T-cell (primary cell): Measurements from ENCODE around the gene SLC44A1. TPM values are rescaled to one million over a fixed set of nuclear protein-coding genes. Genes with fewer than 3 reads are reported as not detected.

Experiments
- ATAC-seq, 4 experiments: fragments of 200-7000 bp in 3 of 4; fragments of 150-1000 bp in 1 of 4; cut with Tn5 transposase; replicated peaks in 1 of 4; 1 replicate in 3 of 4; 2 replicates in 1 of 4; pipeline ENCODE4 v1.10.0; 2021; ENCODE audit warnings: moderate library complexity in 3 of 4, mild to moderate bottlenecking in 2 of 4, moderate number of reproducible peaks in 1 of 4
- CTCF ChIA-PET, 2 donors: fragments of 300-600 bp; sonication (Branson Sonifier 250); formaldehyde crosslinking; loops; one replicate each; lab custom pipeline; 2022; ENCODE audit warnings: antibody characterized with exemption in 2 of 2; lab: Charles Lee
- POLR2A ChIA-PET, 2 donors: fragments of 300-600 bp; sonication (Branson Sonifier 250); formaldehyde crosslinking; loops; one replicate each; lab custom pipeline; 2022; ENCODE audit warnings: antibody characterized with exemption in 2 of 2; lab: Charles Lee
- DNase-seq, 35 experiments: peaks; one replicate each; pipeline versions ENCODE4 v3.0.0 to v3.0.0-alpha.2; 2013 to 2023
- H3K27ac ChIP-seq: one replicate; pipeline ENCODE4 v1.5.1; 2013; ENCODE audit warnings: low read length
- H3K27me3 ChIP-seq, 2 experiments: replicated peaks in 1 of 2; 1 replicate in 1 of 2; 2 replicates in 1 of 2; pipeline versions ENCODE4 v1.6.1 to v1.7.0; 2013; ENCODE audit warnings: low read length in 1 of 2, mixed read lengths in 1 of 2; ENCODE audit not compliant: control insufficient read depth in 2 of 2, insufficient read depth in 2 of 2; ENCODE audit errors: extremely low read depth in 1 of 2
- H3K36me3 ChIP-seq, 2 donors: 1 replicate in 1 of 2; 2 replicates in 1 of 2; pipeline versions ENCODE4 v1.6.1 to v1.7.0; 2013; ENCODE audit warnings: low read length in 1 of 2; ENCODE audit not compliant: control insufficient read depth in 2 of 2, insufficient read depth in 1 of 2; ENCODE audit errors: extremely low read depth in 1 of 2
- H3K4me1 ChIP-seq, 2 experiments: 1 replicate in 1 of 2; 2 replicates in 1 of 2; pipeline versions ENCODE4 v1.6.1 to v1.7.0; 2013; ENCODE audit warnings: low read length in 2 of 2, mixed read lengths in 1 of 2; ENCODE audit not compliant: insufficient read depth in 2 of 2, control insufficient read depth in 1 of 2; ENCODE audit errors: extremely low read depth in 1 of 2
- H3K4me3 ChIP-seq, 2 donors: 1 replicate in 1 of 2; 2 replicates in 1 of 2; pipeline versions ENCODE4 v1.5.1 to v1.7.0; 2013; ENCODE audit warnings: mild to moderate bottlenecking in 2 of 2, low read length in 1 of 2, moderate library complexity in 1 of 2; ENCODE audit not compliant: control insufficient read depth in 1 of 2; ENCODE audit errors: extremely low read depth in 1 of 2
- H3K9me3 ChIP-seq: 2 replicates; pipeline ENCODE4 v1.7.0; 2013
- H3K27ac Mint-ChIP-seq, 2 donors: one replicate each; pipeline ENCODE4 v1.8.0; 2020 to 2021; ENCODE audit warnings: mild to moderate bottlenecking in 2 of 2, mixed read lengths in 2 of 2
- H3K27me3 Mint-ChIP-seq, 2 donors: one replicate each; pipeline ENCODE4 v1.8.0; 2021 to 2022; ENCODE audit warnings: mixed read lengths in 2 of 2
- H3K36me3 Mint-ChIP-seq: one replicate; pipeline ENCODE4 v1.8.0; 2021; ENCODE audit warnings: mixed read lengths
- H3K4me1 Mint-ChIP-seq, 3 donors: one replicate each; pipeline ENCODE4 v1.8.0; 2020 to 2022; ENCODE audit warnings: mixed read lengths in 3 of 3, mild to moderate bottlenecking in 1 of 3
- H3K4me3 Mint-ChIP-seq, 3 donors: one replicate each; pipeline ENCODE4 v1.8.0; 2020 to 2022; ENCODE audit warnings: mild to moderate bottlenecking in 3 of 3, mixed read lengths in 3 of 3, moderate library complexity in 3 of 3
- H3K9me3 Mint-ChIP-seq, 3 donors: one replicate each; pipeline ENCODE4 v1.8.0; 2020 to 2022; ENCODE audit warnings: mixed read lengths in 3 of 3
- WGBS: methylation state at CpG from one replicate; pipeline ENCODE4 v1.1.5; 2013; ENCODE audit warnings: missing lambda C conversion rate; ENCODE audit not compliant: insufficient coverage; 5-methylcytosine and 5-hydroxymethylcytosine counted together
- total RNA-seq, 35 experiments: library from RNA in 6 of 35; stranded (reverse) in 6 of 35; fragments of 120-200 nt in 1 of 35; gene quantifications; one replicate each; pipeline versions ENCODE4 v1.2.1 to v1.2.4 and lab custom pipeline; 2013 to 2026

The SLC44A1 gene
- total RNA-seq, 5 donors from 2014 or later (not counting 1 experiment from before 2014, with no cell fraction given): 7.3 to 10.2 (median 9.4) TPM

- no peaks in the 10 kb centered on the region for H3K9me3 ChIP-seq
- H3K27me3 Mint-ChIP-seq: no peaks in the 10 kb centered on the region
- ChIA-PET CTCF (interaction anchor here in 1 of 2 donors (0.6 to 0.7 kb wide), 2 partner anchors 102 to 751 kb away, joined by 4 to 5 read pairs; no protein-coding TSS in a partner anchor), POLR2A (no interaction called here)
- no peak overlapping the region for H3K27ac ChIP-seq
- no peaks in the 10 kb centered on the region for H3K9me3 Mint-ChIP-seq
- peaks cover 0 to 7% of the 10 kb centered on the region in 2 donors for H3K36me3 ChIP-seq
- WGBS: no CpG with 5 or more reads among the region's 1 CpG
- no peak overlapping the region for H3K4me3 ChIP-seq
- peaks cover 0 to 2% (median 0%) of the 10 kb centered on the region in 3 donors for H3K4me1 Mint-ChIP-seq
- H3K4me1 ChIP-seq: no peaks in the 10 kb centered on the region
- DNase-seq (no peak), ATAC-seq (no peak)
- H3K27ac Mint-ChIP-seq: no peak overlapping the region
- no peaks in the 10 kb centered on the region for H3K27me3 ChIP-seq
- peaks cover 9% of the 10 kb centered on the region for H3K36me3 Mint-ChIP-seq
- no peak overlapping the region for H3K4me3 Mint-ChIP-seq
These were observed 87.3 kb downstream of the SLC44A1 start for GRCh38 chr9:105331755-105332154.

- ChIA-PET POLR2A (no interaction called here), CTCF (interaction anchor here in 1 of 2 donors (0.7 kb wide), 1 partner anchor 750 kb away, joined by 5 read pairs; no protein-coding TSS in a partner anchor)
- peaks cover 0 to 7% of the 10 kb centered on the region in 2 donors for H3K36me3 ChIP-seq
- H3K4me3 ChIP-seq: no peak overlapping the region
- Mint-ChIP-seq H3K9me3 (no peaks in the 10 kb centered on the region), H3K4me3 (no peak overlapping the region), H3K27me3 (no peaks in the 10 kb centered on the region), H3K4me1 (peaks cover 0 to 2% (median 0%) of the 10 kb centered on the region in 3 donors), H3K27ac (no peak overlapping the region), H3K36me3 (peaks cover 16% of the 10 kb centered on the region)
- DNase-seq (no peak), ATAC-seq (no peak)
- H3K4me1 ChIP-seq: no peaks in the 10 kb centered on the region
- H3K9me3 ChIP-seq: no peaks in the 10 kb centered on the region
- no peak overlapping the region for H3K27ac ChIP-seq
- H3K27me3 ChIP-seq: no peaks in the 10 kb centered on the region
- no CpG with 5 or more reads among the region's 2 CpGs for WGBS
These were observed 88.0 kb downstream of the SLC44A1 start for GRCh38 chr9:105332471-105332870.

GRCh38 chr9:105333076-105333475, 88.6 kb downstream of the SLC44A1 start:
- Mint-ChIP-seq H3K9me3 (no peaks in the 10 kb centered on the region), H3K27me3 (no peaks in the 10 kb centered on the region), H3K27ac (no peak overlapping the region), H3K4me1 (peaks cover 0 to 2% (median 0%) of the 10 kb centered on the region in 3 donors), H3K36me3 (peaks cover 21% of the 10 kb centered on the region), H3K4me3 (no peak overlapping the region)
- Histone ChIP-seq H3K4me3 (no peak overlapping the region), H3K4me1 (no peaks in the 10 kb centered on the region), H3K27me3 (no peaks in the 10 kb centered on the region), H3K9me3 (no peaks in the 10 kb centered on the region), H3K36me3 (peaks cover 0 to 7% of the 10 kb centered on the region in 2 donors), H3K27ac (no peak overlapping the region)
- DNase-seq (no peak), ATAC-seq (no peak)
- CTCF ChIA-PET: no interaction called here
- WGBS: no CpG with 5 or more reads among the region's 1 CpG
- POLR2A ChIA-PET: no interaction called here

DNA sequence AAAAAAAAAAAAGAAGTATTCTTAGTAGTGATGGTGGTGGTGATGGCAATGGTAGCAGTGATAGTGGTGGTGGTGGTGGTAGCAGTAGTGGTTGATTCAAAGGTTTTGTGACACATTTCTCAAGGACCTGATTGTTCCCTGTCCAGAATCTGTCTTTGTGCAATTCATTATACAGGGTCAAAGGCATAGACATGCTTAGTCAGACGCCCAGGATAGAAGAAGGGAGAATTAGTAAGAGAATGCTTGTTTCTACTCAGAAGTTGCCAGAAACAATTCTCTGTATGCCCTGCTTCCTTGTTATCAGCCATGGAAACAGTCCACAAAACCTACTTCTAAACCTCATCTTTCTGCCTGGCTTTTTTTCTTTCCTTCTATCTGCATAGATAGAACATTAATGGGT, 89.4 kb downstream of the SLC44A1 start:
- Mint-ChIP-seq H3K27me3 (no peaks in the 10 kb centered on the region), H3K27ac (no peak overlapping the region), H3K4me1 (peaks cover 0 to 2% (median 0%) of the 10 kb centered on the region in 3 donors), H3K36me3 (peaks cover 21% of the 10 kb centered on the region), H3K9me3 (no peaks in the 10 kb centered on the region), H3K4me3 (no peak overlapping the region)
- Histone ChIP-seq H3K9me3 (no peaks in the 10 kb centered on the region), H3K36me3 (peaks cover 0 to 7% of the 10 kb centered on the region in 2 donors), H3K27me3 (no peaks in the 10 kb centered on the region), H3K4me1 (no peaks in the 10 kb centered on the region), H3K4me3 (no peak overlapping the region), H3K27ac (no peak overlapping the region)
- DNase-seq: no peak
- CTCF ChIA-PET: no interaction called here
- WGBS: 83% methylated on average over 1 of the region's 1 CpG
- POLR2A ChIA-PET: no interaction called here
- no peak for ATAC-seq

DNA sequence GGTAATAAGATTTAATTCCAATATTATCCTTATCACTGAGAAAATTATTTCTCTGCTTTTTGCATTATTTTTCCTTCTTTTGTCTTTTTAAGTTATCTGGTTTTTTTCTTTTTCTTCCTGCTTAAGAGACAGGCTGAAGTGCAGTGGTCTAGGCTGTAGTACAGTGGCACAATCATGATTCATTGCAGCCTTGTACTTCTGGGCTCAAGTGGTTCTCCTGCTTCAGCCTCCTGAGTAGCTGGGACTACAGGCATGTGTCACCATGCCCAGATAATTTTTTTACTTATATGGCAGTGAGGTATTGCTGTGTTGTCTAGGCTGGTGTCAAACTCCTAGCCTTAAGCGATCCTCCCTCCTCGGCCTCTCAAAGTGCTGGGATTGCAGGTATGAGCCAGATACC, 93.9 kb downstream of the SLC44A1 start:
- no peak overlapping the region for H3K4me3 ChIP-seq
- no CpG with 5 or more reads among the region's 2 CpGs for WGBS

GRCh38 chr9:105339849-105340248, 95.4 kb downstream of the SLC44A1 start:
- Mint-ChIP-seq H3K27me3 (no peaks in the 10 kb centered on the region), H3K27ac (no peak overlapping the region), H3K4me1 (peaks cover 10 to 19% (median 14%) of the 10 kb centered on the region in 3 donors), H3K4me3 (no peak overlapping the region), H3K9me3 (no peaks in the 10 kb centered on the region), H3K36me3 (peaks cover 25% of the 10 kb centered on the region)
- ChIA-PET CTCF (no interaction called here), POLR2A (no interaction called here)
- no peak overlapping the region for H3K27ac ChIP-seq
- DNase-seq: no peak
- H3K36me3 ChIP-seq: peaks cover 0 to 7% of the 10 kb centered on the region in 2 donors
- H3K27me3 ChIP-seq: no peaks in the 10 kb centered on the region
- peaks cover 0 to 3% of the 10 kb centered on the region in 2 experiments for H3K4me1 ChIP-seq
- H3K4me3 ChIP-seq: no peak overlapping the region
- no peaks in the 10 kb centered on the region for H3K9me3 ChIP-seq
- no peak for ATAC-seq

More for the DNA sequence above, 93.9 kb downstream of the SLC44A1 start:
- Histone ChIP-seq H3K9me3 (no peaks in the 10 kb centered on the region), H3K27ac (no peak overlapping the region), H3K36me3 (peaks cover 0 to 7% of the 10 kb centered on the region in 2 donors), H3K27me3 (no peaks in the 10 kb centered on the region), H3K4me1 (peaks cover 0 to 3% of the 10 kb centered on the region in 2 experiments)
- Mint-ChIP-seq H3K36me3 (peaks cover 25% of the 10 kb centered on the region), H3K27ac (no peak overlapping the region), H3K4me3 (no peak overlapping the region), H3K9me3 (no peaks in the 10 kb centered on the region), H3K4me1 (peaks cover 12 to 19% (median 14%) of the 10 kb centered on the region in 3 donors), H3K27me3 (no peaks in the 10 kb centered on the region)
- ChIA-PET POLR2A (interaction anchor here (0.6 kb wide), 2 partner anchors 20 kb away, joined by 3 to 4 read pairs; no protein-coding TSS in a partner anchor), CTCF (no interaction called here)
- ATAC-seq: no peak
- DNase-seq: no peak
